ENCODE results near the gene RAB11FIP5.

RAB11FIP5 gene

GRCh38 chr2:73087311-73087710, 25.4 kb downstream of the RAB11FIP5 start:
- no peak for DNase-seq (ENCODE audit: low spot score)

- peak; percentile 83 for DNase-seq (ENCODE audit: low spot score)
These were observed 27.1 kb downstream of the RAB11FIP5 start for GRCh38 chr2:73085691-73086090.

- DNase-seq (ENCODE audit: low spot score), result no peak
These were observed 27.8 kb downstream of the RAB11FIP5 start for GRCh38 chr2:73084971-73085370.

- no peak for DNase-seq (ENCODE audit: low spot score)
These were observed 28.6 kb downstream of the RAB11FIP5 start for GRCh38 chr2:73083886-73084800.

- no peak for DNase-seq (ENCODE audit: low spot score)
These were observed 30.0 kb downstream of the RAB11FIP5 start for GRCh38 chr2:73082523-73083410.

- DNase-seq (ENCODE audit: low spot score), result no peak
These were observed 31.5 kb downstream of the RAB11FIP5 start for GRCh38 chr2:73081181-73081671.

GRCh38 chr2:73080321-73081131, 32.2 kb downstream of the RAB11FIP5 start:
- no peak for DNase-seq (ENCODE audit: low spot score)

- no peak for DNase-seq (ENCODE audit: low spot score)
These were observed 33.1 kb downstream of the RAB11FIP5 start for GRCh38 chr2:73079636-73080035.

- no peak for DNase-seq (ENCODE audit: low spot score)
These were observed 34.0 kb downstream of the RAB11FIP5 start for GRCh38 chr2:73078457-73079411.

- no peak for DNase-seq (ENCODE audit: low spot score)
These were observed 35.3 kb downstream of the RAB11FIP5 start for GRCh38 chr2:73077424-73077795.

GRCh38 chr2:73076701-73077423, 35.9 kb downstream of the RAB11FIP5 start:
- no peak for DNase-seq (ENCODE audit: low spot score)

GRCh38 chr2:73075477-73076373, 37.0 kb downstream of the RAB11FIP5 start:
- DNase-seq (ENCODE audit: low spot score), result no peak

- DNase-seq (ENCODE audit: low spot score), result no peak
These were observed 38.4 kb downstream of the RAB11FIP5 start for GRCh38 chr2:73074110-73075069.

GRCh38 chr2:73072416-73072815, 40.3 kb downstream of the RAB11FIP5 start:
- DNase-seq (ENCODE audit: low spot score), result no peak

GRCh38 chr2:73072129-73072395, 40.7 kb downstream of the RAB11FIP5 start:
- no peak for DNase-seq (ENCODE audit: low spot score)

GRCh38 chr2:73071360-73072128, 41.2 kb downstream of the RAB11FIP5 start, which contains the start of gene SFXN5:
Gene SFXN5, minus strand, starts transcription at chr2:73071712. Its CDS starts 7 bp downstream, at chr2:73071705.
- peak; percentile 99 for DNase-seq (ENCODE audit: low spot score)
